ENCODE results near the gene B3GALT6. TPM values are rescaled to one million over a fixed set of nuclear protein-coding genes. Genes with fewer than 3 reads are reported as not detected.

B3GALT6 gene
- total and polyA plus RNA-seq, 8 donors: 6.2 to 13.4 (median 8.8) TPM

DNA sequence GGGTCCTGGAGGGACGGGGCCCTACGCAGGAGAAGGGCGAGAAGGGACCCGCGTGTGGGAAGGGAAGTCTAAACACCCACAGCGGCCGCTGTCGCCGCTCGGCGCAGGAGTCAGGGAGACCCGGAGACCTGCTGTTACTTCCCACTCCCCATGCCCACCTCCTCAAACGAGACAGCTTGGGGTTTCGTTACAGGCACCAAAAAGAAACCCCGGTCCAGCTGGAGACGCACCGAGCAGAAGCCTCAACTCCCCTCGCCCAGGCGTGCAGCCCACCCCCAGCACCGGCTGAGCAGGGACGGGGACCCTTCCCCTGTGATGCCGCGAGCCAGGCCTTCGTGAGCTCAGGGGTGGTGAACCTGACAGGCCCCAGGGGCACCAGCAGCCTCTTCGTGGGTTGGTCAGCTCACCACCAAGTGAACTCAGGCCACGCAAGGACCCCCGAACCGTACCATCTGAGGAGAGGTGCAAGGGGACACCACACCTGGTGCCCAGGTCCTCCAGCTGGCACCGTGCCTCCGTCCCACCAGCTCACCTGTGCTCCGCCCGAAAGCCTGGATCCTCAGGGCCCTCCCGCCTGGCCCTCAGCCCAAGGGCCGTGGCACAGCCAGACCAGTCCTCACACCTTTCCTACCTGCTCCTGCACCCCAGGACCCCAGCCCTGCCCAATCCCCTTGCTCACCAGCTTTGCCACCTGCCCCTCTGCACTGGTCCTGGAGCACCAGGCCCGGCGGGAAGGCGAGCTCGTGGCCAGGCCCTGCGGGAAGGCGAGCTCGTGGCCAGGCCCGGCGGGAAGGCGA lies 5.3 kb upstream of the B3GALT6 start:
- no peak for ATAC-seq
- Histone ChIP-seq H3K4me3 (no peak overlapping the region), H3K9me3 (no peaks in the 10 kb centered on the region), H3K36me3 (peaks cover 2 to 27% (median 14%) of the 10 kb centered on the region in 3 donors), H3K4me1 (peaks cover 0 to 13% (median 0%) of the 10 kb centered on the region in 3 donors), H3K27me3 (no peaks in the 10 kb centered on the region), H3K27ac (no peak overlapping the region)
- no peak for DNase-seq
- 90 to 96% methylated on average over 39 to 44 of the region's 44 CpGs for WGBS, 2 donors
- intact Hi-C loops (cut with DNase I): no loop called here
- no peak for FAIRE-seq
- TF ChIP-seq, protein P1, sequence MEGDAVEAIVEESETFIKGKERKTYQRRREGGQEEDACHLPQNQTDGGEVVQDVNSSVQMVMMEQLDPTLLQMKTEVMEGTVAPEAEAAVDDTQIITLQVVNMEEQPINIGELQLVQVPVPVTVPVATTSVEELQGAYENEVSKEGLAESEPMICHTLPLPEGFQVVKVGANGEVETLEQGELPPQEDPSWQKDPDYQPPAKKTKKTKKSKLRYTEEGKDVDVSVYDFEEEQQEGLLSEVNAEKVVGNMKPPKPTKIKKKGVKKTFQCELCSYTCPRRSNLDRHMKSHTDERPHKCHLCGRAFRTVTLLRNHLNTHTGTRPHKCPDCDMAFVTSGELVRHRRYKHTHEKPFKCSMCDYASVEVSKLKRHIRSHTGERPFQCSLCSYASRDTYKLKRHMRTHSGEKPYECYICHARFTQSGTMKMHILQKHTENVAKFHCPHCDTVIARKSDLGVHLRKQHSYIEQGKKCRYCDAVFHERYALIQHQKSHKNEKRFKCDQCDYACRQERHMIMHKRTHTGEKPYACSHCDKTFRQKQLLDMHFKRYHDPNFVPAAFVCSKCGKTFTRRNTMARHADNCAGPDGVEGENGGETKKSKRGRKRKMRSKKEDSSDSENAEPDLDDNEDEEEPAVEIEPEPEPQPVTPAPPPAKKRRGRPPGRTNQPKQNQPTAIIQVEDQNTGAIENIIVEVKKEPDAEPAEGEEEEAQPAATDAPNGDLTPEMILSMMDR (IDR thresholded peaks at IDR 0.05): no peak

DNA sequence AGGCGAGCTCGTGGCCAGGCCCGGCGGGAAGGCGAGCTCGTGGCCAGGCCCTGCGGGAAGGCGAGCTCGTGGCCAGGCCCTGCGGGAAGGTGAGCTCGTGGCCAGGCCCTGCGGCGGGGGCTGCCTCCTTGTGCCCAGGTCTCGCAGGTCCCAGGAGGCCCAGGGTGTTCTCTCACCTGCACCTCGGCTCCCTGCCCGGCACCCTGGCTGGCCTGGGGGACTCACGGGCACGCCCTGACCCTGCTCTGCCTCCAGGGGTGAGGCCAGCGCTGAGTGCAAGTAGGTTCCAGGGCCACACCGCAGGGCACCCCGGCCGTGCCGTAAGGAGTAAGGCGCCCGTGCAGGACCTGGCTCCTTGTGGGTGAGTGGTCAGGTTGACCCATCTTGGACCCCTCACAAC lies 4.7 kb upstream of the B3GALT6 start:
- ATAC-seq: no peak
- Histone ChIP-seq H3K27ac (no peak overlapping the region), H3K27me3 (no peaks in the 10 kb centered on the region), H3K4me1 (peaks cover 0 to 13% (median 0%) of the 10 kb centered on the region in 3 donors), H3K36me3 (peaks cover 2 to 22% (median 11%) of the 10 kb centered on the region in 3 donors), H3K4me3 (no peak overlapping the region), H3K9me3 (no peaks in the 10 kb centered on the region)
- DNase-seq: no peak
- TF ChIP-seq, protein P1 (IDR thresholded peaks at IDR 0.05): no peak
- 95 to 98% methylated on average over 21 to 25 of the region's 25 CpGs for WGBS, 2 donors
- intact Hi-C loops (cut with DNase I): no loop called here
- no peak for FAIRE-seq

DNA sequence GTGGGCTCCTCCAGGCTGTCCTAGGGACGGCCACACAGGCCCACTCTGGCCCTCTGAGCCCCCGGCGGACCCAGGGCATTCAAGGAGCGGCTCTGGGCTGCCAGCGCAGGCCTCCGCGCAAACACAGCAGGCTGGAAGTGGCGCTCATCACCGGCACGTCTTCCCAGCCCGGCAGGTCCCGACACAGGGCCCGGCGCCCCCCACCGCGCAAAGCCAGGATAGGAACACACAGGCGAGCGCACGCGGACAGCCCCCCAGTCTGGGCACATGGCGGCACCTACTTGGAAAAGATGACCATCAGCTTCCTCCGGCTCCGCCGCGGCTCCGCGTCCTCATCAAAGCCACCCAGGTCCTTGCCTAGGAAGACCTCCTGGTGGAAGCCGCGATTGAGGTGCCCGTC lies 3.9 kb upstream of the B3GALT6 start:
- WGBS, 2 donors: 94 to 95% methylated on average over 30 of the region's 30 CpGs
- no peaks in the 10 kb centered on the region for H3K27me3 ChIP-seq
- no peaks in the 10 kb centered on the region for H3K9me3 ChIP-seq
- intact Hi-C loops (cut with DNase I): no loop called here
- DNase-seq (no peak), ATAC-seq (no peak), FAIRE-seq (no peak)
- H3K36me3 ChIP-seq: peaks cover 2 to 14% (median 6%) of the 10 kb centered on the region in 3 donors
- H3K27ac ChIP-seq: no peak overlapping the region
- no peak overlapping the region for H3K4me3 ChIP-seq
- H3K4me1 ChIP-seq: peaks cover 0 to 18% (median 8%) of the 10 kb centered on the region in 3 donors
- TF ChIP-seq, protein P1 (IDR thresholded peaks at IDR 0.05): no peak

DNA sequence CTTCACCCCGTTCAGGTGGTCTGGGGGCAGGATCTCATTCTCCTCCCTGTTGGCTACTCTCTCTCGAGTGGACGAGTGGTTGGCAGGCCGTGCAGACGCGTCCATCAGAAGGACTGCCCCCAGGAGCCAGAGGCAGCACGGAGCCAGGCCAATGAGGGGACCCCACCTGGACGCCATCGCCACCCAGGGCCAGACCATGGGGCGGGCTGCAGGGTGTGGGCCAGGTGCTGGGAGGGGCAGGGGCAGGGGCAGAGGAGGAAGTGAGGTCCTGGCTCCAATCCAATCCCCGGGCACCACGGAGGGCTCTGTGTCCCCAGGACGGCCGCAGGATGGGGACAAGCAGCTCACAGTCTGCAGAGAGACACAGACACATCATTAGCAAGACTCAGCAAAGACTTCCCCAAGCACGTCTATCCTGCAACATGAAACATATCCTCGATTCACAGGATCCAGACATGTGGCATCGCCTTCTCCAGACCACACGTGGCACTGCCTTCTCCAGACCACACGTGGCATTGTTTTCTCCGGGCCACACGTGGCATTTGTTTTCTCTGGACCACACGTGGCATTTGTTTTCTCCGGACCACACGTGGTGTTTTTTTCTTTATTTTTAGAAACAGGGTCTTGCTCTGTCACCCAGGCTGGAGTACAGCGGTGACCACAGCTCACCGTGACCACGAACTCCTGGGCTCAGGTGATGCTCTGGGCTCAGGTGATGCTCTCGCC lies 3.3 kb upstream of the B3GALT6 start:
- TF ChIP-seq, protein P1 (IDR thresholded peaks at IDR 0.05): no peak
- Histone ChIP-seq H3K27ac (no peak overlapping the region), H3K27me3 (no peaks in the 10 kb centered on the region), H3K36me3 (peaks cover 2 to 11% (median 2%) of the 10 kb centered on the region in 3 donors), H3K4me1 (peaks cover 0 to 22% (median 9%) of the 10 kb centered on the region in 3 donors), H3K4me3 (no peak overlapping the region), H3K9me3 (no peaks in the 10 kb centered on the region)
- intact Hi-C loops (cut with DNase I): no loop called here
- FAIRE-seq (no peak), DNase-seq (no peak), ATAC-seq (no peak)
- WGBS, 2 donors: 88 to 90% methylated on average over 28 of the region's 28 CpGs

All from pancreas (tissue), 10 donors.